K562 (cell line): ENCODE results near the gene EMILIN1. TPM values are rescaled to one million over a fixed set of nuclear protein-coding genes. Genes with fewer than 3 reads are reported as not detected.

Source experiments
- BRD4 ChIP-seq: fragments of 200-600 bp; sonication (generic); IDR thresholded peaks from 2 replicates; pipeline ENCODE4 v1.6.1; 2017; ENCODE audit warnings: inconsistent platforms
- C11orf30 ChIP-seq: fragments of 450-650 bp; IDR thresholded peaks from 2 replicates; pipeline ENCODE4 v1.6.1; 2016; ENCODE audit warnings: low read depth, mild to moderate bottlenecking
- CTBP1 ChIP-seq: fragments of 450-650 bp; IDR thresholded peaks from 2 replicates; pipeline ENCODE4 v1.6.1; 2016; ENCODE audit warnings: borderline replicate concordance
- EHMT2 ChIP-seq: fragments of 450-650 bp; IDR thresholded peaks from 2 replicates; pipeline ENCODE4 v1.6.1; 2018; ENCODE audit warnings: antibody characterized with exemption
- ETV5 ChIP-seq: sonication (generic); formaldehyde crosslinking; IDR thresholded peaks from 2 replicates; pipeline ENCODE4 v1.4.0; 2020; ENCODE audit warnings: low read depth, mild to moderate bottlenecking, missing genetic modification reagents
- ETV6 ChIP-seq, 3 experiments: fragments of 150-350 bp in 1 of 3; sonication (generic) in 1 of 3; formaldehyde crosslinking in 1 of 3; IDR thresholded peaks; 2 replicates each; pipeline versions ENCODE4 v1.6.1 to v1.8.0; 2014 to 2022; ENCODE audit warnings: borderline replicate concordance in 2 of 3, low read depth in 2 of 3, antibody characterized with exemption in 1 of 3, low read length in 1 of 3, mild to moderate bottlenecking in 1 of 3, missing genetic modification reagents in 1 of 3
- FOXJ2 ChIP-seq: fragments of 200-800 bp; sonication (Bioruptor generic); IDR thresholded peaks from 2 replicates; pipeline ENCODE4 v1.6.1; 2016; ENCODE audit warnings: missing genetic modification characterization, missing compliant biosample characterization
- GTF2E2 ChIP-seq: fragments of 200-800 bp; sonication (Bioruptor generic); IDR thresholded peaks from 2 replicates; pipeline ENCODE4 v1.6.1; 2016; ENCODE audit warnings: missing genetic modification characterization, missing compliant biosample characterization
- MAZ ChIP-seq, 2 experiments: fragments of 450-650 bp in 1 of 2; sonication (generic) in 1 of 2; formaldehyde crosslinking; IDR thresholded peaks in 1 of 2; conservative IDR thresholded peaks in 1 of 2; 2 replicates each; pipeline versions ENCODE4 v1.4.0 to v1.5.0; 2020; ENCODE audit warnings: mild to moderate bottlenecking in 1 of 2, missing genetic modification reagents in 1 of 2
- NFIC ChIP-seq: fragments of 450-650 bp; IDR thresholded peaks from 2 replicates; pipeline ENCODE4 v1.6.1; 2017; ENCODE audit warnings: mild to moderate bottlenecking, inconsistent platforms
- POLR2H ChIP-seq: IDR thresholded peaks from 2 replicates; pipeline ENCODE4 v1.6.1; 2016; ENCODE audit warnings: missing genetic modification characterization, low read depth, mild to moderate bottlenecking, control low read depth, missing compliant biosample characterization, moderate library complexity
- TAF1 ChIP-seq: IDR thresholded peaks from 2 replicates; pipeline ENCODE4 v1.6.1; 2011; ENCODE audit warnings: mild to moderate bottlenecking, low read length, moderate library complexity; ENCODE audit not compliant: insufficient read depth, control insufficient read depth, severe bottlenecking; ENCODE audit errors: extremely low read depth
- TBP ChIP-seq: optimal IDR thresholded peaks from 2 replicates; pipeline ENCODE3; 2011; ENCODE audit warnings: low read depth, low read length, improper control_type of control experiment
- polyA plus RNA-seq, 8 experiments: library from polyadenylated mRNA; depleted of rRNA in 4 of 8; stranded (reverse) in 5 of 8; unstranded in 3 of 8; fragments of >200 nt; fragmentation: Nextera tagmentation in 2 of 8; fragmentation: Illumina TruSeq in 1 of 8; extraction: Ambion mirVana in 2 of 8; extraction: Trizol in 1 of 8; gene quantifications; 2 replicates each; pipeline versions ENCODE4 v1.2.1 to v1.2.3, GENCODE V29; 2011 to 2014; ENCODE audit warnings: inconsistent platforms in 1 of 8, missing spikeins in 1 of 8
- total RNA-seq, 7 experiments: library from RNA; depleted of rRNA in 6 of 7; stranded (reverse); fragments of >200 nt in 6 of 7; fragmentation: Illumina TruSeq in 2 of 7; extraction: Trizol in 2 of 7; gene quantifications; 2 replicates each; pipeline versions ENCODE4 v1.2.1 to v1.2.3, GENCODE V29; 2011 to 2021; ENCODE audit warnings: low replicate concordance in 1 of 7
- TF ChIP-seq, protein P1 (sequence below): fragments of 250-450 bp; sonication (Bioruptor Pico); IDR thresholded peaks from 2 replicates; pipeline ENCODE4 v1.9.0; 2021; ENCODE audit warnings: mild to moderate bottlenecking, inconsistent platforms
- TF ChIP-seq, protein P2 (sequence below): fragments of 200-800 bp; sonication (Bioruptor generic); IDR thresholded peaks from 2 replicates; pipeline ENCODE4 v1.6.1; 2017; ENCODE audit warnings: missing genetic modification characterization, missing compliant biosample characterization
- TF ChIP-seq, protein P3 (sequence below): IDR thresholded peaks from 2 replicates; pipeline ENCODE4 v1.6.1; 2011; ENCODE audit warnings: borderline replicate concordance, low read depth, mild to moderate bottlenecking, moderate library complexity, low read length; ENCODE audit not compliant: insufficient read depth, poor library complexity, severe bottlenecking
- TF ChIP-seq, protein P4 (sequence below): fragments of 450-650 bp; IDR thresholded peaks from 2 replicates; pipeline ENCODE4 v1.6.1; 2016
- TF ChIP-seq, protein P5 (sequence below): sonication (generic); formaldehyde crosslinking; IDR thresholded peaks from 2 replicates; pipeline ENCODE4 v1.9.0; 2022; ENCODE audit warnings: mild to moderate bottlenecking, missing genetic modification reagents

EMILIN1 gene
- total and polyA plus RNA-seq, 9 of the 15 experiments (the other 6 are each of a cell fraction or from before 2014, with no cell fraction given), result 0.04 to 2.7 (median 0.54) TPM; not detected in 2

DNA sequence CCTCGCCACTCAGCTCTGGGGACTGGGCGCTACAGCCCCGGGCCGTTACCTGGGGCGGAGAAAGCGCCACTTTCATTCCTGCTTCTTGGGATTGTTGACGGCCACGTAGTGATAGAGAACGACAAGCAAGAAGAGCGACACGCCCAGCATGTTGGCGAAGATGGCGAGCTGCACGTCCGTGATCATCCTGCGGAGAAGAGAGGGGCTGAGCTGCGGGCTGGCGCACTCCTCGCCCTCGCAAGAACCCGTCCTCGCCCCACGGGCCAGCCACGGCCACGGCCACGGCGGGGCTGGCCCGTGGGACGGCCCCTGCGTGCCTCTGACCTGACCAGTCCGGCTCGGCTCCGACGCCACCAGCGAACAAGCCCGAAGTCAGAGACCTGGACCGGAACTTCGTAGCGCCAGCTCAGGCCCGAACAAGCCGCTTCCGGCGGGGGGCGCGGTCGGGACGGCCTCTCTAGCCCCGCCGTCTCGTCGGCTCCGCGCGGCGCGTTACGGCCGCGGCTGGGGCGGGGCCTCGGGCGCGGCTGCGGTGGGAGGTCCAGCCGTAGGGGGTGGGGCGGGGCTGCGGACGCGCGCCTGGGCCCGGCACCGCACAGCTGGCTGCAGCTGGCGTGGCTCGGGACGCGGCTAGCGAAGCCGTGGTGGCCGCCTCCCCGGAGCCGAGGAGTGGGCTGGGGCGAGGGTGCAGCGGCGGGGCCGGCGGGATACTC, 7.0 kb upstream of the EMILIN1 start, which contains the start of gene OST4 (continued):
- TF ChIP-seq, protein P1, sequence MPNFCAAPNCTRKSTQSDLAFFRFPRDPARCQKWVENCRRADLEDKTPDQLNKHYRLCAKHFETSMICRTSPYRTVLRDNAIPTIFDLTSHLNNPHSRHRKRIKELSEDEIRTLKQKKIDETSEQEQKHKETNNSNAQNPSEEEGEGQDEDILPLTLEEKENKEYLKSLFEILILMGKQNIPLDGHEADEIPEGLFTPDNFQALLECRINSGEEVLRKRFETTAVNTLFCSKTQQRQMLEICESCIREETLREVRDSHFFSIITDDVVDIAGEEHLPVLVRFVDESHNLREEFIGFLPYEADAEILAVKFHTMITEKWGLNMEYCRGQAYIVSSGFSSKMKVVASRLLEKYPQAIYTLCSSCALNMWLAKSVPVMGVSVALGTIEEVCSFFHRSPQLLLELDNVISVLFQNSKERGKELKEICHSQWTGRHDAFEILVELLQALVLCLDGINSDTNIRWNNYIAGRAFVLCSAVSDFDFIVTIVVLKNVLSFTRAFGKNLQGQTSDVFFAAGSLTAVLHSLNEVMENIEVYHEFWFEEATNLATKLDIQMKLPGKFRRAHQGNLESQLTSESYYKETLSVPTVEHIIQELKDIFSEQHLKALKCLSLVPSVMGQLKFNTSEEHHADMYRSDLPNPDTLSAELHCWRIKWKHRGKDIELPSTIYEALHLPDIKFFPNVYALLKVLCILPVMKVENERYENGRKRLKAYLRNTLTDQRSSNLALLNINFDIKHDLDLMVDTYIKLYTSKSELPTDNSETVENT (CRISPR knock-in tag), result 0 out of 2 replicates have a peak, but pooled peaks have one; percentile 10
- TF ChIP-seq, protein P2, sequence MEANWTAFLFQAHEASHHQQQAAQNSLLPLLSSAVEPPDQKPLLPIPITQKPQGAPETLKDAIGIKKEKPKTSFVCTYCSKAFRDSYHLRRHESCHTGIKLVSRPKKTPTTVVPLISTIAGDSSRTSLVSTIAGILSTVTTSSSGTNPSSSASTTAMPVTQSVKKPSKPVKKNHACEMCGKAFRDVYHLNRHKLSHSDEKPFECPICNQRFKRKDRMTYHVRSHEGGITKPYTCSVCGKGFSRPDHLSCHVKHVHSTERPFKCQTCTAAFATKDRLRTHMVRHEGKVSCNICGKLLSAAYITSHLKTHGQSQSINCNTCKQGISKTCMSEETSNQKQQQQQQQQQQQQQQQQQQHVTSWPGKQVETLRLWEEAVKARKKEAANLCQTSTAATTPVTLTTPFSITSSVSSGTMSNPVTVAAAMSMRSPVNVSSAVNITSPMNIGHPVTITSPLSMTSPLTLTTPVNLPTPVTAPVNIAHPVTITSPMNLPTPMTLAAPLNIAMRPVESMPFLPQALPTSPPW (CRISPR knock-in tag), result peak; percentile 82
- TF ChIP-seq POLR2H (tag) (peak; percentile 75), ETV5 (CRISPR knock-in tag) (peak; percentile 67; the same call in 1 of the 2 replicates), C11orf30 (peak; percentile 72), BRD4 (no peak), EHMT2 (no peak), GTF2E2 (tag) (peak; percentile 88), TBP (peak; percentile 75), NFIC (peak; percentile 29), MAZ (CRISPR knock-in tag; conservative IDR thresholded peaks at IDR 0.05 in 1 of 2, IDR thresholded peaks at IDR 0.05 in 1 of 2) (peak; percentile 67 to 69; a peak in 3 of 4 replicates), ETV6 (IDR thresholded peaks at IDR 0.05; ENCODE audit: borderline replicate concordance in 1 of 2, low read depth in 2 of 2, low read length in 1 of 2) (no peak), ETV6 (CRISPR knock-in tag; IDR thresholded peaks at IDR 0.05; ENCODE audit: borderline replicate concordance) (no peak), TAF1 (peak; percentile 82), CTBP1 (peak; percentile 93), FOXJ2 (tag) (0 out of 2 replicates have a peak, but pooled peaks have one; percentile 24)
- TF ChIP-seq, protein P3, sequence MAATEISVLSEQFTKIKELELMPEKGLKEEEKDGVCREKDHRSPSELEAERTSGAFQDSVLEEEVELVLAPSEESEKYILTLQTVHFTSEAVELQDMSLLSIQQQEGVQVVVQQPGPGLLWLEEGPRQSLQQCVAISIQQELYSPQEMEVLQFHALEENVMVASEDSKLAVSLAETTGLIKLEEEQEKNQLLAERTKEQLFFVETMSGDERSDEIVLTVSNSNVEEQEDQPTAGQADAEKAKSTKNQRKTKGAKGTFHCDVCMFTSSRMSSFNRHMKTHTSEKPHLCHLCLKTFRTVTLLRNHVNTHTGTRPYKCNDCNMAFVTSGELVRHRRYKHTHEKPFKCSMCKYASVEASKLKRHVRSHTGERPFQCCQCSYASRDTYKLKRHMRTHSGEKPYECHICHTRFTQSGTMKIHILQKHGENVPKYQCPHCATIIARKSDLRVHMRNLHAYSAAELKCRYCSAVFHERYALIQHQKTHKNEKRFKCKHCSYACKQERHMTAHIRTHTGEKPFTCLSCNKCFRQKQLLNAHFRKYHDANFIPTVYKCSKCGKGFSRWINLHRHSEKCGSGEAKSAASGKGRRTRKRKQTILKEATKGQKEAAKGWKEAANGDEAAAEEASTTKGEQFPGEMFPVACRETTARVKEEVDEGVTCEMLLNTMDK, result peak; percentile 29
- TF ChIP-seq, protein P4, sequence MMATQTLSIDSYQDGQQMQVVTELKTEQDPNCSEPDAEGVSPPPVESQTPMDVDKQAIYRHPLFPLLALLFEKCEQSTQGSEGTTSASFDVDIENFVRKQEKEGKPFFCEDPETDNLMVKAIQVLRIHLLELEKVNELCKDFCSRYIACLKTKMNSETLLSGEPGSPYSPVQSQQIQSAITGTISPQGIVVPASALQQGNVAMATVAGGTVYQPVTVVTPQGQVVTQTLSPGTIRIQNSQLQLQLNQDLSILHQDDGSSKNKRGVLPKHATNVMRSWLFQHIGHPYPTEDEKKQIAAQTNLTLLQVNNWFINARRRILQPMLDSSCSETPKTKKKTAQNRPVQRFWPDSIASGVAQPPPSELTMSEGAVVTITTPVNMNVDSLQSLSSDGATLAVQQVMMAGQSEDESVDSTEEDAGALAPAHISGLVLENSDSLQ, result peak; percentile 40; the same call in 1 of the 2 replicates
- TF ChIP-seq, protein P5, sequence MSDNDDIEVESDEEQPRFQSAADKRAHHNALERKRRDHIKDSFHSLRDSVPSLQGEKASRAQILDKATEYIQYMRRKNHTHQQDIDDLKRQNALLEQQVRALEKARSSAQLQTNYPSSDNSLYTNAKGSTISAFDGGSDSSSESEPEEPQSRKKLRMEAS, result peak; percentile 20; the same call in 1 of the 2 replicates
